SKM-1 (cell line): Measurements from ENCODE around the gene PKIG.
A peak's percentile ranks its signal among the peaks of the same experiment; 100 is the strongest.

Experiments used
- DNase-seq: peaks from one replicate; lab custom pipeline; 2025; ENCODE audit not compliant: unreplicated experiment; lab: John Stamatoyannopoulos, UW

The PKIG gene

GRCh38 chr20:44657875-44658274 is 75.5 kb downstream of the PKIG start:
- no peak for DNase-seq

GRCh38 chr20:44658810-44659209 is 76.4 kb downstream of the PKIG start:
- DNase-seq = no peak

GRCh38 chr20:44659931-44660330 is 77.6 kb downstream of the PKIG start:
- no peak for DNase-seq

GRCh38 chr20:44660581-44660980 is 78.2 kb downstream of the PKIG start:
- DNase-seq = no peak

- no peak for DNase-seq
Observed at GRCh38 chr20:44662261-44662660, 79.9 kb downstream of the PKIG start.

- peak; percentile 61 for DNase-seq
Observed at GRCh38 chr20:44664131-44664530, 81.8 kb downstream of the PKIG start.

GRCh38 chr20:44666066-44666465 is 83.7 kb downstream of the PKIG start:
- no peak for DNase-seq
